ENCODE measurements around the gene LYPLA2.
"Not testable (repeated sequence)": the region's sequence is repeated elsewhere in the genome, so short reads cannot be mapped to it uniquely, and the experiment has no call there.

LYPLA2 gene

DNA sequence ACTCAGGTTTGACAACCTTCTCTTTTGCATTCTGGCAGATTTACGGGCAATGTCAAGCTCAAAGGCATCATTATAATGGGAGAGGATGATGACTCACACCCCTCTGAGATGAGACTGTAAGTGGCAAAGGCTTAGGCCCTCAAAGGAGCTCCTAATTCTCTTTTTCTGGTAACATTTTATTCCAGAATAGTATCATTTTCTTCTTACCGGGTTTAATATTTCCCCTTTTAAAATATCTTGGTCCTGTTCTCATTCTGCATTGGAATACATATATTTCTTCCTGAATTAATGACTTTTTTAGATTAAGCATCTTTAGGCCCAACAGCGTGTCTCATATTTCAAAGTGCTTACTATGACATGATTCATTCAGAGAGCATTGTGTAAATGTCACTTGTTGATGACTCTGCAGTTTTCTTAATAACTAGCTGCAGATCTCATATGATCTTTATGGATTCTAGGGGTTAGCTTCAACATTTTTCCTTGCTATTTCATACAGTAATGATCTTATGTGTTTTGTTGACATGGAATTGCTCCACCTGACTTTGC is 11.0 kb upstream of the LYPLA2 start:
- no peak for DNase-seq

DNA sequence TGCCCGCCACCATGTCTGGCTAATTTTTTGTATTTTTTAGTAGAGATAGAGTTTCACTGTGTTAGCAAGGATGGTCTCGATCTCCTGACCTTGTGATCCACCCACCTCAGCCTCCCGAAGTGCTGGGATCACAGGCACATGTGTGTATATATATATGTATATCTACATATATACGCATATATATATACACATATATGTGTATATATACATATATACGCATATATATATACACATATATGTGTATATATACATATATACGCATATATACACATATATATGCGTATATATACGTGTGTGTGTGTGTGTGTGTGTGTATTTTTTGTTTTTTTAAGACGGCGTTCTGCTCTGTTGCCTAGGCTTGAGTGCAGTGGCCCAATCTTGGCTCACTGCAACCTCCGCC is 7.8 kb upstream of the LYPLA2 start:
- DNase-seq: not testable (repeated sequence)

DNA sequence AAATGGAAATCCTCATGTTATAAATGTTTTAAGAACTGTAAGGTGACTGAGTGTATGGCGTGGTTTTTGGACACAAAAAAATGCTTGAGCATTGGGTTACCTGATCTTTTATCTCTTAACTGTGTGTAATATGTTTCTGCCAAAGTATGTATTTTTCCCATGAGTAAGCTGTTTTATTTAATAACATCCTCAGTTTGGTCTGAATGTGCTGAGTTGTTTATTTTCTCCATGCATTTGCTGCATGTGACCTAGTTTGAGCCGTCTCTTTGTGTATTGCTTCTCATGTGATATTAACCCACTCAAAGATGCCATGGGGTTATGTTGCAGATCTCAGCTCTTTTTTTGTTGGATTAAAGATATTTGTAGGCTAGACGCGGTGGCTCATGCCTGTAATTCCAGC is 6.1 kb upstream of the LYPLA2 start:
- DNase-seq: no peak

- no peak for DNase-seq
These were observed 3.2 kb upstream of the LYPLA2 start for GRCh38 chr1:23787701-23788100.

DNA sequence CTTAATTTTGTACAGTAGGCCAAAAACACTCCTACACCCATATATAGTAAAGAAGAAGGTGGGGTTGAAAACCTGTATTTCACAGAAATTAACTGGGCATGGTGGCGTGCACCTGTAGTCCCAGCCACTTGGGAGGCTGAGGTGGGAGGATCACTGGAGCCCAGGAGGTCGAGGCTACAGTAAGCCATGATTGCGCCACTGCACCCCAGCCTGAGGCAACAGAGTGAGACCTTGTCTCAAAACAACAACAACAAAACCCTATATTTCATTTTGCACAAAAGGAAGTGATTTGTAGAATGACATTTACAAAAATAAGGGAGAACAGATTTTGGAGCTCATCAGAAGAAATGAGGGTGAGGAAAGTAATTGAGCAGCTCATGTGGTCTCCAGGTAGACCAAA is 2.2 kb upstream of the LYPLA2 start:
- no peak for DNase-seq

DNA sequence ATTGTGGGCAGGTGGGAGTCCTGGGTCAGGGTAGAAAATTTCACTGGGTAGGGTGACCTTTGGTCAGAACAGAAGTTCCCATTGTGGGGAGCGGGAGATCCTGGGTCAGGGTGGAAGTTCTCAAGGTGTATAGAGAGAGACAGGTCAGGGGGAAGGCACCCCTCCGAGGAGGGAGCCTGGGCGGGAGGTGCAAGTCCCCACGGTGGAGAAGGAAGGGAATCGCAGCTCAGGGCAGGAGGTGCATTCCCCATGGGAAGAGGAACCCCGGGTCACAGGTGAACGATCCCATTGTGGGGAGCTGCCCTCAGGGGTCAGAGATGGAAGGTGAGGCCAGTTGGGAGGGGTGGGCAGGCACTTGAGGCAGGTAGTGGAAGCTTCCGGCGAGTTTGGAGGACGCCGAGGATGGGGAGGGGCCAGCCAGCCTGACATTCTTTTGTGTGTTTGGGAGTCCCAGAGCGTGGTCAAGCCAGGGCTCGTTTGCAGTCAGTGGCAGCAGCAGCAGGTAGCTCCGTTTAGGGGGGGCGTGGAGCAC is 637 bp downstream of the LYPLA2 start:
- no peak for DNase-seq

- DNase-seq: no peak
These were observed 1.4 kb downstream of the LYPLA2 start for GRCh38 chr1:23792151-23792945.

DNA sequence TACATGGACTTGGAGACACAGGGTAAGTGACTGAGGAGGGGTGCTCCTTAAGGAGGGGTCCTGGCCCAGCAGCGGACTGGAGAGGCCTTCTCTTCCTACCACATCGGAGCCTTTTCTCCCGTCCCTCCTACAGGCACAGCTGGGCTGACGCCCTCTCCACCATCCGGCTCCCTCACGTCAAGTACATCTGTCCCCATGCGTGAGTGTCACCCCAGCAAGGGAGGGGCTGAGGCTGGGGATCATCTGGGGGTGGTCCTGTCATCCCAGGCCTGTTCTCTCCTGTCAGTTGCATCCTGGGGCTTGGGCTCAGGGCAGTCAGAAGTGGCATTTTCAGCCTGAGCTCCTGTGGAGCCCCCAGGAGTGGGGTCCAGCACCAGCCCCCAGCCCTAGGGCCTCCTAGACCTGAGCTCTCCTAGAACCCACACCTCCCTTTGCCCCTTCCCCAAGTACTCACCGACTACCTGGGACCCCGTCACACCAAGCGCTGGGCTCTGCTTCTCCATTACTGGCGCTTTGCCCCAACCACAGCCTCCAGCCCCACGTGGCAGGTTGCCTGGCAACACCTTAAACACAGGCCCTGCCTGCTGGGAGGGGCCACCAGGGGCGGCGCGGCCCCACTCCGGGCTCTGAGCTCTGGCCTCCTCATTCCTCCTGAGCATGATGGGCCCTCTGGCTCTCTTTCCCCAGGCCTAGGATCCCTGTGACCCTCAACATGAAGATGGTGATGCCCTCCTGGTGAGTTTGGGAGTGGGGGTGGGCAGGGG is 2.3 kb downstream of the LYPLA2 start:
- DNase-seq: no peak

- no peak for DNase-seq
These were observed 3.2 kb downstream of the LYPLA2 start for GRCh38 chr1:23793861-23794731.

DNA sequence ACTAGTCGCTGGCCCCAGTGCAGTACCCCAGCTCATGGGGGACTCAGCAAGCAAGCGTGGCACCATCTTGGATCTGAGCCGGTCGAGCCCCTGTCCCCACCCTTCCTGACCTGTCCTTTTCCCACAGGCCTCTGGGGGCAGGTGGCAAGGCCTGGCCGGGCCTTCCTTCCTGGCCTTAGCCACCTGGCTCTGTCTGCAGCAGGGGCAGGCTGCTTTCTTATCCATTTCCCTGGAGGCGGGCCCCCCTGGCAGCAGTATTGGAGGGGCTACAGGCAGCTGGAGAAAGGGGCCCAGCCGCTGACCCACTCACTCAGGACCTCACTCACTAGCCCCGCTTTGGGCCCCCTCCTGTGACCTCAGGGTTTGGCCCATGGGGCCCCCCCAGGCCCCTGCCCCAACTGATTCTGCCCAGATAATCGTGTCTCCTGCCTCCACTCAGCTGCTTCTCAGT is 3.8 kb downstream of the LYPLA2 start:
- DNase-seq: not testable (repeated sequence)

DNA sequence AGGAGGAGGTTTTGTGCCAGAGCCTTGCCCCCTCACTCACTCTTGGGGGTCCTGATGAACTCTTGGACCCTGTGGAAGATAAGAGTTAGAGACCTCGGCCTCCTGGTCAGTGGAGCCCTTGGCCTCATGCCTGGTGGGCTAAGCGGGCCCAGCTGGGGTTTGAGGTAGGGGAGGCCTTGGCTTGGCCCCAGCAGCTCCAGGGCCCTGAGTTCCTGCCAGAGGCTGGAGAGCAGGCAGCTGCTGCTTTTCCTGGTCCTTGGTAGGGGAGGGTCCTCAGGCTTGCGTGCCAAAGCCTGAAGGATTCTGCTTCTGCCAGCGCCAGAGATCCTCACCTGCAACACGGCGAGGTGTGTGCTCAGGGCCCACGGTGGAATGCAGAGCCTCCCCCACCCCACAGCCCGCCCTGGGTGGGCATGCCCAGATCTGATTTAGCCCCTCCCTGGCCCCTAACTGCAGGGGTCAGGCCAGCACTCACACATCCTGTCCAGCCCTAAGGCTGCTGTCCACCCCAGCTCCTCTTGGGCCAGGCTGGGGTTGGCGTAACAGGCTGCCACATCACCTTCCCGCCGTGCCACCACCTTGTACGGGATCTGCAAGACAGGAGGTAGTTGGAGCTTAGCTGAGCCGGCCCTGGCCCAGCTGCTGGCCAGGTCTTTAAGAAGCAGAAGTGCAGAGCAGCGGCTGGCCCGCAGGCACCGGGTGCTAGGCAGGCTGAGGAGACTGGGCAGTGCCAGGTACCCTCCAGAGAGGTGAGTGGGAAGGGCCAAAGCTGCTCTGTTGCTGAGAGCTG is 4.9 kb downstream of the LYPLA2 start:
- DNase-seq: no peak

DNA sequence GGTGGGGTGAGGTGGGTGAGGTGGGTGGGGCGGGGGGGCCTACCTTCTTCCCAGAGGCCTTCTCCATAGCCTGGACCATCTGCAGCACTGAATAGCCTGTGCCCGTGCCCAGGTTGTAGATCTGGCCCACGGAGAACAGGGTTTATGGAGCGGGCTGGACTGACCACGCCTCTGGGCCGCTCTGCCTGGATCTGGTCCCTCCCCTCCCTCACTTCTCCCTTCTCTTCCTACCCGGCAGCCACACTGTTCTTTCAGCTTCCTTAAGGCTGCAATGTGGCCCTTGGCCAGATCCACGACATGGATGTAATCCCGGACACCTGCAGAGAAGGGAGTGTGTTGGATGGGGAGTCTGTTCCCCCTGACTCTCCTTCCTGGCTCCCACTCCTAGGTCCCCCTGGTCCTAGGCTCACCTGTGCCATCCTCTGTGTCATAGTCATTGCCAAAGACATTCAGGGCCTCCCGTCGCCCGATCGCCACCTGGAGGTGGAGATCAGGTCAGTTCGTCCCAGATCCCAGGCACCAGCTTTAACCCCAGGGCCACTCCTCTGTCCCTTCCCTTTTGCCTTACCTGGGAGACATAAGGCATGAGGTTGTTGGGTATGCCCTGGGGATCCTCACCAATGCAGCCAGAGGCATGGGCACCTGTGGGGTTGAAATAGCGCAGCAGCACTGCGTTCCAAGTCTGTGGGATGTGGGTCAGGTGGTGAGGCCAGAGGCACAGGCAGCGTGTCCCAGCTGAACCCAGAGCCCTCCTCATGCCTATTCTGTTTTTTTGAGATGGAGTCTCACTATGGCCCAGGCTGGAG is 5.7 kb downstream of the LYPLA2 start:
- no peak for DNase-seq

DNA sequence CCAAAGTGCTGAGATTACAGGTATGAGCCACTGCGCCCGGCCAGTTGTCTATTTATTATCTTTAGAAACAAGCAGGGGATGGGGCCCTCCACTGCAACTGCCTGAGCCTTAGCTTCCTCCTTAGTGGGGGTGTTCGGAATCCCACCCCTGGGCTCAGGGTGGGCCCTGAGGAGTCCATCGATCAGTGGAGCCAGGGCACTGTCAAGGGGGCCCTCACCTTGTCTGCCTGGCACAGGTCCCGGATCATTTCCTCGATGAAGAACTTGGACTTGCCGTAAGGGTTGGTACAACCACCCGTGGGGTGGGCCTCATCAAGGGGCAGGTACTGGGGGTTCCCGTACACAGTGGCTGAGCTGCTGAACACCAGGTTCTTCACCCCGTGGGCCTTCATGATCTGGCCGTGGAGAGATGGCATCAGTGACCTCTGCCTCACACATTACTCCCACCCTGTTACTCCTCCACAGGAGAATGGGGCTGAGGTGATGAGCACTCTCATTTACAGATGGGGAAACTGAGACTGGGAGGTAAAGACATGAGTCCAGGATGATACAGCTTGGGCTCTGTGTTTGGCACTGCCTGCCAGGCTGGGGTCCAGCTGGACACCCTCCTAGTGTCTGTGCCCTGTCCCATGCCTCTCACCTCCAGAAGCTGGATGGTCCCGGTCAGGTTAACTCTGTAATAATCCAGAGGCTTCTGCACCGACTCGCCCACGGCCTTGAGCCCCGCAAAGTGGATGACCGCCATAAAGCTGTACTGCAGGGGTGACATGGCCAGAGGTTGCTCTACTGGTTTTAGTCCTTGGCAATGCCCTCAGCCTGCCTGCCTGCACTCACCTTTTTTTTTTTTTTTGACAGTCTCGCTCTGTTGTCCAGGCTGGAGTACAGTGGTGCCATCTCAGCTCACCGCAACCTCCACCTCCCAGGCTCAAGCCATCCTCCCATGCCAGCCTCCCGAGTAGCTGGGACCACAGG is 6.8 kb downstream of the LYPLA2 start:
- DNase-seq: no peak

DNA sequence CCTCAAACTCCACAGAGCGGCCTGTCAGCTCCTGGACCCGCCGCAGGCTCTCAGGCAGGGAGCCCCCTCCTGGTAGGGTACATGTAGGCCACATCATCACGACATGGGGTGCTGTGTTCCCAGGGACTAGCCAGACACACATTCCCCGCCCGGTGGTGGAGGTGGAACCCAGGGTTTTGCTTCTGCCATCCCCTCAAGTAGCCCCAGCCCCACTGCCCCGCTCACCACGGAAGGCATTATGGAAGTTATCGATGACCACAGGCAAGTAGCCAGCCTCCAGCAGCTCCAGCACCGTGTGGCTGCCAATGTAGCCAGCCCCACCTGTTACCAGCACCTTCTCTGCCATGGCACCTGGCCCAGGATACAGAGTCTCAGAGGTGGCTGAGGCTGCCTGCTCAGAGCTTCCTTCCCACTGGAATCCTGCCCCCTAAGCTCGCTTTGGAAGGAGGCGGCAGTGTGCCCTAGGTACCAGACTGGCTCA is 7.8 kb downstream of the LYPLA2 start:
- DNase-seq: no peak

GRCh38 chr1:23799255-23799569 is 8.3 kb downstream of the LYPLA2 start:
- no peak for DNase-seq

GRCh38 chr1:23799570-23800399 is 8.8 kb downstream of the LYPLA2 start:
- DNase-seq: no peak

DNA sequence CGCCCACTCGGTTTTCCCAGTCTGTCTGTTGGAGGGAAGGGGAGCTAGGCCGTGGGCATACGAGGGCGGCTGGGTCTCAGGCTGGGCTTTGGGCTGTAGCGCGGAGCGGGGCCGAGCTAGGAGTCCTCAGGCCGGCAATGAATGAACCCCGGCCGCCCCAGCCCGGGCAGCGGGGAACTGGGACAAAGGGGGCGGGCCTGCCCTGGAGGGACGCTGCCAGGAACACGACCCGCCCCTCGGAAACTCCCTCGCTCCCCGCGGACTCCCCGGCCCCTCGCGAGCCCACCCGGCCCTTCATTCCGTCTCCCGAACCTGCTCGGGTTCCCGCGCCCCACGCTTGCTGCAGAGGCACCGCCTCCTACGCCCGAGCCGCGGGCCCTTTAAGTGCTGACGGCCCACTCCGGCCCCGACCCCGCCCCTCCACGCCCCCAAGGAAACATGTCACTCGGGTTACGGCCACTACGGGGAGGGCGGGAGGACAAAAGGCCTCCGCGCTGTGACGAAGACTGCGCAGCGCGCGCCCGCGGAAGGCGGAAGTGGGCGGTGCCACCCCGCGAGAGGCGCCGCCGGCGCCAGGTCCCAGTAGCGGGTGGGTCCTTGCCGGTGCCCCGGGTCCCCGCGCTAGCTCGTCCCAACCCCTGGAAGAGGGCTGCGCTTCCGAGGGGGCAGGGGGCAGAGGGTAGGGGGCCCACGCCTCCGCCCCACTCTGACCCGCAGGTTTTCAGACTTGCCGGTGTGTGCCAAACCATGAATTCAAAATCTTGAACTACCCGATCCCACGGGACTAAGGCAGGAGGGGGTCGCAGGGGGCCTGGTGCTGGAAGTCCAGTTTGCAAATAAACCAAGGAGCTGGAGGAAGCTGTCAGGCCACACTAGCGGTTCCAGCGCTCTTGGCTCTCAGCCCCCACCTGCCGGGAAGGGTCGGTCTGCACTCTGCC is 9.7 kb downstream of the LYPLA2 start, which contains the start of gene GALE:
Gene GALE (minus strand): TSS at position 355 of the 938 bp plus-strand sequence. CDS start 1,747 bp downstream, outside the sequence.
- peak; percentile 86 for DNase-seq
